Activated CD8-positive, alpha-beta memory T cell treated with anti-CD3 and anti-CD28 coated beads for 4 hours (primary cell): ENCODE data around the gene SLC2A10.

Experiments
- DNase-seq, 2 donors: peaks; one replicate each; pipeline ENCODE4 v3.0.0-alpha.2; 2020; ENCODE audit warnings: low read depth in 2 of 2

Gene SLC2A10

DNA sequence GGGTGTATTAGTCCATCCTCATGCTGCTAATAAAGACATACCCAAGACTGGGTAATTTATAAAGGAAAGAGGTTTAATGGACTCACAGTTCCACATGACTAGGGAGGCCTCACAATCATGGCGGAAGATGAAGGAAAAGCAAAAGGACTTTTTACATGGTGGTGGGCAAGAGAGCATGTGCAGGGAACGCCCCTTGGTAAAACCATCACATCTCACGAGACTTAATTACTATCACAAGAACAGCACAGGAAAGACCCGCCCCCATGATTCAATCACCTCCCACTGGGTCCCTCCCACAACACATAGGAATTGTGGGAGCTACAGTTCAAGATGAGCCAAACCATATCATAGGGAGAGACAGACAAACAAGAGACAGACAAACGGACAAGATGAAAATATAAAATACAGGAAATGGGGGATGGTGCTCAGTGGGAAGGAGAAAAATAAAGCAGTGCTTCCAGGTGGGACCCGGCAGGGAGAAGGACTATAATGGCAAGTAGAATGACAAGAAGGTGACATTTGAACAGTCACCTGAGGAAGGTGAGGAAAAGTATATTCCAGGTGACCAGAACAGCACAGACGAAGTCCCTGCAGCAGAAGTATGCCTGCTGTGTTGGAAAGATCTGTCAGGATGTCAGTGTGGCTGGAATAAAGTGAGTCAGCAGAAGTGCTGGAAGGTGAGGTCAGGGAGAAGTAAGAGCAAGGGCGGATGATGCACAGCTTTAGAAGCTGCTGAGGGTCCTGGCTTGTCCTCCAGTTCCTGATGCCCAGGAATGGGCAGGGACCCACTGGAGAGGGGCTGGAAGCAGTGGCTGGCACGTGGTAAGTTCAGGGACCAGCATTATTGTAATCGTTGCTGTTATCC, 61.1 kb downstream of the SLC2A10 start:
- DNase-seq: no peak

- no peak for DNase-seq
Observed at GRCh38 chr20:46771195-46771588, 61.7 kb downstream of the SLC2A10 start.

- DNase-seq: no peak
Observed at GRCh38 chr20:46772901-46773300, 63.5 kb downstream of the SLC2A10 start.

- DNase-seq: no peak
Observed at GRCh38 chr20:46773680-46774079, 64.2 kb downstream of the SLC2A10 start.

DNA sequence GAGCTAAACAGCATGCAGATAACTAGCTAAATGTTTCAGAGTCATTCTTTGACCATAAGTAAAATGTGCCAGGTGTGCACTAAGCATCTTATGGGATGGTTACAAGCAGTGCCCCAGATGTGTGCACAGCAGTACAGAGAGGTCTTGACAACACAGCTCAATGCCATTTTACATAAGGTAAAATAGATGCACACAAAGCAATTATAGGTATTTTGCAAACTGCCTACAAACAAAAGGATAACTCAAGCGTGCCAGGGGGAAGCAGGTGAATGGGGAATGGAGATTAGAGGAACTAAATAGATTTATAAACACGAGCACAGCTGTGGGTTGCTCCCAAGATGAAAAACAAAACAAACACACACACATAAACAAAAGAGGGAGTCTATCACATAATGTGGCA, 64.8 kb downstream of the SLC2A10 start:
- DNase-seq: no peak

- DNase-seq: no peak
Observed at GRCh38 chr20:46774943-46775560, 65.6 kb downstream of the SLC2A10 start.

- DNase-seq: no peak
Observed at GRCh38 chr20:46775806-46776205, 66.4 kb downstream of the SLC2A10 start.

DNA sequence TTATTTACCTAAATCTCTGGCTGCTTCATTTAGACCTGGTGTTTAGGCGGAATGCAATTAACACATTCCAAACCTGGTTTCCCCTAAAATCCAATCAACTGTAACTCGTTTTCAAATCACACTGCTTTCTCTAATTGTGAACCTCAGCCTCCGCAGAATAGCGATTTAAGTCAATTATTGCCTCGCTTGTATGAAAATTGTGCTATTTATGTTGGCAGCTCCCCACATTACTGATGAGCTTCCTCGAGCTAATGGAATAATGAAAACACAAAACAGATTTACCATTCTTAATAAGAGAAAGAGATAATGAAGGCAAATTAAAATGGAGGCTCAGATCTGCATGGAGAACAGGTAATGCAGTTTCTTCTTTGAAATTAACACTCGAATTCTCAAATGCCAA, 67.9 kb downstream of the SLC2A10 start:
- no peak for DNase-seq

- DNase-seq: no peak
Observed at GRCh38 chr20:46779831-46780230, 70.4 kb downstream of the SLC2A10 start.

DNA sequence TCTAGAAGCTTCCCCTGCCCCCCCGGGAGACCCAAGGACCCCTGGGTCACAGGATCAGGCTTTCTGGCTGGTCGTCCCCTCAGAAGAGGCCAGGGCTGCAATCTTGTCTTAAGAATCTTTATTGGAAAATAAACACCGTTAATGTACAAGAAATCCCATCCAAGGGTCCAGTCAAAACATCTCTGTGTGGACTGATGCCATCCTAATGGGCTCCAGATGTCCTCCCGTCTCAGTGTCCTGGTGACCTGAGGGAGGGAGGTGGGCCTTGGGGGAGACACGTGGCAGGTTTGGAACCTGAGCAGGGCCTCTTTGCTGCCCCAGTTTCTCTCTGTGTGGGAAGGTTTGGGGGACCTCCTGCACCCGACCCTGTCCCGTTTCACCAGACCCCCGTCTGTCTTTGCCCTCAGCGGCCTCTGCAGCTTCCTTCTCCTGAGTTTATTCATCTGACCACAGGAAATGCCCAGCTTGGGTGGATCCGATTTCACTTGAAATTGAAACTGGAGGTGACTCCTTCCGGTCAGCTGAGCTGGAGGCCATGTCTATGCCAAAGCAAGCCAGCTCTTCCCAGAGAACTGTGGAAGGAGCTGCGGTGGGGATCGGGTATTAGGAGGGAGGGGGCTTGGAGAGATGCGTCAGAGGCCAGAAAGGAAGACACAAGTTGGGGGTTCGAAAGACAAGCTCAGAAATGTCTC, 75.1 kb downstream of the SLC2A10 start:
- no peak for DNase-seq
